H1 (cell line): ENCODE measurements around the gene SPEN. TPM values are rescaled to one million over a fixed set of nuclear protein-coding genes. Genes with fewer than 3 reads are reported as not detected.

Experiments used
- SAP30 ChIP-seq: fragments of 300-600 bp; sonication (generic); IDR thresholded peaks from 2 replicates; pipeline ENCODE4 v1.7.1; 2012; ENCODE audit warnings: low read length, moderate library complexity, mild to moderate bottlenecking, inconsistent platforms; ENCODE audit not compliant: insufficient read depth, insufficient replicate concordance
- polyA plus RNA-seq, 7 experiments: library from polyadenylated mRNA; depleted of rRNA in 3 of 7; stranded (reverse) in 5 of 7; unstranded in 2 of 7; fragments of >200 nt in 5 of 7; fragments of 200-250 nt in 2 of 7; gene quantifications; 1 replicate in 5 of 7; 2 replicates in 1 of 7; 4 replicates in 1 of 7; pipeline versions ENCODE4 v1.2.1 to v1.2.3, GENCODE V29; 2011 to 2013; ENCODE audit warnings: missing spikeins in 2 of 7, mixed read lengths in 2 of 7
- total RNA-seq: library from RNA; stranded (reverse); fragmentation: NEBNext Ultra II Directional; extraction: Animal tissue kit (Norgen Biotek cat#: 25700); gene quantifications from 2 replicates; pipeline ENCODE4 v1.2.1, GENCODE V29; 2021

The SPEN gene
- total and polyA plus RNA-seq, 2 of the 8 experiments (the other 6 are each of a cell fraction or from before 2014, with no cell fraction given), result 12.5 to 52.1 TPM

DNA sequence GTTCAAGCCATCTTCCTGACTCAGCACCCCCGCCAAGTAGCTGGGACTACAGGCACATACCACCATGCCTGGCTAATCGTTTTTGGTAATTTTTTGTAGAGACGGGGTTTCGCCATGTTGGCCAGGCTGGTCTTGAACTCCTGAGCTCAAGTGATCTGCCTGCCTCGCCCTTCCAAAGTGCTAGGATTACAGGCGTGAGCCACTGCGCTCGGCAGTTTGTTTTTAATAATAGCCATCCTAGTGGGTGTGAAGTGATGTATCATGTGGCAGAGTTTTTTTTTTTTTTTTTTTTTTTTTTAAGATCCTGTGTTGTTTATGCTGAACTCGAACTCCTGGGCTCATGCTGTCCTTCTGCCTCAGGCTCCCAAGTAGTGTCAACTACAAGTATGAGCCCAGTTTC is 51.8 kb downstream of the SPEN start (continued):
- TF ChIP-seq SAP30, result no peak
